Measurements from ENCODE around the gene EZR. TPM values are rescaled to one million over a fixed set of nuclear protein-coding genes. Genes with fewer than 3 reads are reported as not detected.

Gene EZR
- total and polyA plus RNA-seq, 2 of the 13 experiments (the other 11 are each of a cell fraction or from before 2014, with no cell fraction given) = 34.7 to 60.3 TPM

- TF ChIP-seq MAFK (conservative IDR thresholded peaks at IDR 0.05 in 1 of 2, IDR thresholded peaks at IDR 0.05 in 1 of 2; ENCODE audit: low read length in 2 of 2) (no peak), KIAA2018 (CRISPR knock-in tag; IDR thresholded peaks at IDR 0.05; ENCODE audit: borderline replicate concordance) (no peak), FOXO1 (CRISPR knock-in tag; IDR thresholded peaks at IDR 0.05) (no peak), CTCF (CRISPR knock-in tag; IDR thresholded peaks at IDR 0.05) (no peak), NCOA5 (CRISPR knock-in tag; IDR thresholded peaks at IDR 0.05) (no peak)
Measured at GRCh38 chr6:158832026-158832425, 12.9 kb upstream of the EZR start (continued).
